HCT116 (cell line): ENCODE data around the gene SBF2. TPM values are rescaled to one million over a fixed set of nuclear protein-coding genes. Genes with fewer than 3 reads are reported as not detected.

Experiments
- ATAC-seq: fragments of 200-7000 bp; cut with Tn5 transposase; 2 replicates; pipeline ENCODE4 v1.9.1; 2020; ENCODE audit warnings: mild to moderate bottlenecking, moderate library complexity
- BruUV-seq: library from RNA; stranded (reverse); fragments of 400-500 nt; replicated peaks from 2 replicates; lab custom pipeline; 2021; lab: Mats Ljungman, UMichigan
- CTCF ChIA-PET: fragments of 300-600 bp; sonication (Branson Sonifier 250); formaldehyde crosslinking; loops from one replicate; lab custom pipeline; 2021; ENCODE audit warnings: antibody characterized with exemption; lab: Charles Lee
- POLR2A ChIA-PET: fragments of 300-600, 350-600 bp; sonication (Branson Sonifier 250); formaldehyde crosslinking; loops from one replicate; lab custom pipeline; 2021; ENCODE audit warnings: antibody characterized with exemption; lab: Charles Lee
- RAD21 ChIA-PET, 2 experiments: fragments of 300-600 bp; sonication (Branson Sonifier 250); formaldehyde crosslinking; loops; one replicate each; lab custom pipeline; 2023; ENCODE audit warnings: low total read pairs in 2 of 2; ENCODE audit not compliant: uncharacterized antibody in 2 of 2, unreplicated experiment in 2 of 2, low non-redundant PET in 1 of 2; lab: Charles Lee
- DNase-seq: peaks from one replicate; pipeline ENCODE4 v3.0.0-alpha.2; 2010; ENCODE audit warnings: low read depth, low spot score
- H2AFZ ChIP-seq: fragments of 200-600 bp; shearing (Covaris generic), sonication (generic); 2 replicates; pipeline ENCODE4 v1.6.1; 2017; ENCODE audit warnings: low read depth, mixed run types, mixed read lengths, antibody characterized with exemption, low read length; ENCODE audit not compliant: poor library complexity, severe bottlenecking
- H3K27ac ChIP-seq: 2 replicates; pipeline ENCODE4 v1.5.1; 2012; ENCODE audit warnings: low read depth, low read length
- H3K27me3 ChIP-seq: fragments of 200-600 bp; sonication (generic); 2 replicates; pipeline ENCODE4 v1.6.1; 2016; ENCODE audit warnings: mixed run types, low read length, mixed read lengths; ENCODE audit not compliant: insufficient read depth
- H3K36me3 ChIP-seq, 2 experiments: fragments of 200-500 bp in 1 of 2; fragments of 200-600 bp in 1 of 2; sonication (Bioruptor generic) in 1 of 2; sonication (generic) in 1 of 2; 2 replicates each; pipeline versions ENCODE4 v1.5.1 to v1.6.1; 2014 to 2016; ENCODE audit warnings: low read length in 2 of 2, inconsistent platforms in 1 of 2, mixed read lengths in 1 of 2, mixed run types in 1 of 2; ENCODE audit not compliant: insufficient read depth in 2 of 2, control insufficient read depth in 1 of 2
- H3K4me1 ChIP-seq, 2 experiments: fragments of 200-600 bp in 1 of 2; sonication (generic) in 1 of 2; 2 replicates each; pipeline versions ENCODE4 v1.5.1 to v1.6.1; 2012 to 2017; ENCODE audit warnings: low read length in 2 of 2, inconsistent platforms in 1 of 2, mild to moderate bottlenecking in 1 of 2, mixed read lengths in 1 of 2, mixed run types in 1 of 2, moderate library complexity in 1 of 2; ENCODE audit not compliant: insufficient read depth in 2 of 2, control insufficient read depth in 1 of 2
- H3K4me2 ChIP-seq: fragments of 200-600 bp; sonication (generic); 2 replicates; pipeline ENCODE4 v1.6.1; 2017; ENCODE audit warnings: mixed run types, low read length, mixed read lengths
- H3K4me3 ChIP-seq, 2 experiments: fragments of 200-600 bp in 1 of 2; sonication (generic) in 1 of 2; replicated peaks in 1 of 2; 2 replicates each; pipeline ENCODE4 v1.5.1; 2011 to 2016; ENCODE audit warnings: low read length in 2 of 2, control low read depth in 1 of 2, low read depth in 1 of 2, mild to moderate bottlenecking in 1 of 2, mixed read lengths in 1 of 2, mixed run types in 1 of 2
- H3K79me2 ChIP-seq: fragments of 200-600 bp; sonication (generic); 2 replicates; pipeline ENCODE4 v1.6.1; 2017; ENCODE audit warnings: mild to moderate bottlenecking, mixed run types, low read length, moderate library complexity, mixed read lengths; ENCODE audit not compliant: insufficient read depth
- H3K9ac ChIP-seq: fragments of 200-600 bp; sonication (generic); 2 replicates; pipeline ENCODE4 v1.6.1; 2016; ENCODE audit warnings: low read length, mixed read lengths
- H3K9me2 ChIP-seq: fragments of 200-600 bp; sonication (generic), shearing (Covaris generic); 2 replicates; pipeline ENCODE4 v1.6.1; 2017; ENCODE audit warnings: mixed run types, mild to moderate bottlenecking, moderate library complexity; ENCODE audit not compliant: insufficient read depth
- H3K9me3 ChIP-seq, 2 experiments: fragments of 200-500 bp in 1 of 2; fragments of 200-600 bp in 1 of 2; sonication (Bioruptor generic) in 1 of 2; sonication (generic) in 1 of 2; 2 replicates each; pipeline ENCODE4 v1.6.1; 2014 to 2017; ENCODE audit warnings: low read length in 2 of 2, mixed read lengths in 2 of 2, inconsistent platforms in 1 of 2, low read depth in 1 of 2, mild to moderate bottlenecking in 1 of 2, mixed run types in 1 of 2, moderate library complexity in 1 of 2; ENCODE audit not compliant: control insufficient read depth in 1 of 2, insufficient read depth in 1 of 2
- H4K20me1 ChIP-seq: fragments of 200-600 bp; sonication (generic), shearing (Covaris generic); 2 replicates; pipeline ENCODE4 v1.6.1; 2017; ENCODE audit warnings: mixed run types, mild to moderate bottlenecking, moderate library complexity; ENCODE audit not compliant: insufficient read depth
- ATF3 ChIP-seq: IDR thresholded peaks from 2 replicates; pipeline ENCODE4 v1.6.1; 2012
- CBX3 ChIP-seq: IDR thresholded peaks from 2 replicates; pipeline ENCODE4 v1.6.1; 2012; ENCODE audit warnings: low read depth
- EGR1 ChIP-seq: IDR thresholded peaks from 2 replicates; pipeline ENCODE4 v1.6.1; 2012; ENCODE audit warnings: low read depth
- ELF1 ChIP-seq: IDR thresholded peaks from 2 replicates; pipeline ENCODE4 v1.6.1; 2012; ENCODE audit warnings: low read depth, borderline replicate concordance
- EZH2 ChIP-seq: fragments of 200-600 bp; sonication (generic); IDR thresholded peaks from 2 replicates; pipeline ENCODE4 v1.6.1; 2017; ENCODE audit warnings: antibody characterized with exemption, mixed run types
- EZH2phosphoT487 ChIP-seq: fragments of 200-600 bp; IDR thresholded peaks from 2 replicates; pipeline ENCODE4 v1.6.1; 2018; ENCODE audit warnings: antibody characterized with exemption, borderline replicate concordance
- FOSL1 ChIP-seq: IDR thresholded peaks from 2 replicates; pipeline ENCODE4 v1.6.1; 2012; ENCODE audit warnings: low read depth
- JUND ChIP-seq: IDR thresholded peaks from 2 replicates; pipeline ENCODE4 v1.6.1; 2012
- MAX ChIP-seq: IDR thresholded peaks from 2 replicates; pipeline ENCODE4 v1.6.1; 2012
- POLR2AphosphoS5 ChIP-seq: IDR thresholded peaks from 2 replicates; pipeline ENCODE4 v1.6.1; 2011; ENCODE audit warnings: mild to moderate bottlenecking, low read depth, low read length, moderate library complexity
- RAD21 ChIP-seq: IDR thresholded peaks from 2 replicates; pipeline ENCODE4 v1.6.1; 2012; ENCODE audit warnings: low read depth, mild to moderate bottlenecking
- SP1 ChIP-seq: IDR thresholded peaks from 2 replicates; pipeline ENCODE4 v1.6.1; 2012; ENCODE audit warnings: low read depth
- SRF ChIP-seq: IDR thresholded peaks from 2 replicates; pipeline ENCODE4 v1.6.1; 2012; ENCODE audit warnings: low read depth
- YY1 ChIP-seq: IDR thresholded peaks from 2 replicates; pipeline ENCODE4 v1.6.1; 2011; ENCODE audit warnings: low read length, low read depth, moderate library complexity, mild to moderate bottlenecking; ENCODE audit not compliant: insufficient replicate concordance; ENCODE audit errors: extremely low read depth
- ZFX ChIP-seq: fragments of 450-650 bp; IDR thresholded peaks from 2 replicates; pipeline ENCODE4 v1.6.1; 2017
- intact Hi-C: fragments of 100-400 bp; cut with micrococcal nuclease; formaldehyde crosslinking; loops from 2 replicates; pipeline ENCODE4 v1.10.0; 2022
- total RNA-seq: library from RNA; stranded (reverse); gene quantifications from one replicate; pipeline ENCODE4 v1.2.1, GENCODE V29; 2021; ENCODE audit not compliant: unreplicated experiment

Gene SBF2
- total RNA-seq, 1 experiment from 2014 or later: 35.0 TPM

- peaks cover 40% of the 10 kb centered on the region for H3K79me2 ChIP-seq
- BruUV-seq: no TSS peak
Observed at GRCh38 chr11:10204021-10204420, 90.0 kb downstream of the SBF2 start.

GRCh38 chr11:10201343-10201742 lies 92.7 kb downstream of the SBF2 start:
- no TSS peak for BruUV-seq
- Histone ChIP-seq H3K4me3 (no peak overlapping the region), H3K27me3 (no peaks in the 10 kb centered on the region), H3K36me3 (no peaks in the 10 kb centered on the region), H3K27ac (no peak overlapping the region), H3K79me2 (peaks cover 32% of the 10 kb centered on the region), H3K9me3 (peaks cover 8 to 10% of the 10 kb centered on the region in 2 experiments; a peak in 2 of 4 replicates), H3K9ac (no peak overlapping the region), H4K20me1 (no peaks in the 10 kb centered on the region), H3K4me2 (no peak overlapping the region), H3K9me2 (no peaks in the 10 kb centered on the region), H2AFZ (no peak overlapping the region), H3K4me1 (no peaks in the 10 kb centered on the region)
- ATAC-seq (no peak), DNase-seq (no peak)
- POLR2A ChIA-PET: no interaction called here
- intact Hi-C loops: no loop called here
- RAD21 ChIA-PET: no interaction called here
- TF ChIP-seq ZFX (no peak), JUND (no peak), POLR2AphosphoS5 (no peak), ATF3 (no peak), FOSL1 (no peak), YY1 (no peak), ELF1 (no peak), EGR1 (no peak), SRF (no peak), EZH2phosphoT487 (no peak), MAX (no peak), CBX3 (no peak), RAD21 (no peak), EZH2 (no peak), SP1 (no peak)
- CTCF ChIA-PET: no interaction called here

More at GRCh38 chr11:10204021-10204420, 90.0 kb downstream of the SBF2 start:
- H3K9me2 ChIP-seq: no peaks in the 10 kb centered on the region
- H3K4me1 ChIP-seq: peaks cover 0 to 8% of the 10 kb centered on the region in 2 experiments; a peak in 1 of 4 replicates
- ChIA-PET RAD21 (no interaction called here), POLR2A (interaction anchor here (0.7 kb wide), 2 partner anchors 99 to 1145 kb away, joined by 3 read pairs; no protein-coding TSS in a partner anchor), CTCF (no interaction called here)
- intact Hi-C loops: no loop called here
- H3K9ac ChIP-seq: no peak overlapping the region
- H3K4me3 ChIP-seq: no peak overlapping the region
- H3K9me3 ChIP-seq: peaks cover 8 to 10% of the 10 kb centered on the region in 2 experiments; a peak in 2 of 4 replicates
- ATAC-seq: no peak
- DNase-seq: no peak
- no peaks in the 10 kb centered on the region for H3K27me3 ChIP-seq
- no peaks in the 10 kb centered on the region for H4K20me1 ChIP-seq
- no peak overlapping the region for H2AFZ ChIP-seq
- no peak for TF ChIP-seq POLR2AphosphoS5
- TF ChIP-seq CBX3: peak; percentile 29; the same call in 1 of the 2 replicates
- H3K36me3 ChIP-seq: no peaks in the 10 kb centered on the region
- no peak overlapping the region for H3K4me2 ChIP-seq
- H3K27ac ChIP-seq: no peak overlapping the region
